ENCODE measurements around the gene TBX2.

Gene TBX2

DNA sequence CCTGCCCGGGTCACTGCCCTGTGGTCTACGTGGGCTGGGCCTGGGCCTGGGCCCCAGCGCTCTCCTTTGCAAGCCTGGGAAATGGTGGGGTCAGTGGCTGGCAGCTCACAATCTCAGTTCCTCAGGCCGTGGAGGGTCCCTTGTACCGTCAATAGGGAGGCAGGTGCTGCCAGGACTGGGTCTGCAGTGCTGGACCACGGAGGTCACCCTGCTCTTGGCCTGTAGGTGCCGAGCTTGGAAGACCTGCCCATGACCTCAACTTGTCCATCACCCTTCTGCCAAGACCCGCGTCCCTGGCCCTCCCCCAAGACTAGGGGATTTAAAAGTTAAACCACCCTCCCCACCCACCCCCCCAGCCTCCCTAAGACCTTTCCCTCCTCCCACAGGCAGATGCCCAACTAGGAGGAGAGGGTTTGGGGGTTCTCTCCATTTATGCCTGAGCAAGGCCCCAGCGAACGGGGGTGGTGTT is 2.5 kb downstream of the TBX2 start:
- DNase-seq (ENCODE audit: low read depth in 2 of 2), result no peak

DNA sequence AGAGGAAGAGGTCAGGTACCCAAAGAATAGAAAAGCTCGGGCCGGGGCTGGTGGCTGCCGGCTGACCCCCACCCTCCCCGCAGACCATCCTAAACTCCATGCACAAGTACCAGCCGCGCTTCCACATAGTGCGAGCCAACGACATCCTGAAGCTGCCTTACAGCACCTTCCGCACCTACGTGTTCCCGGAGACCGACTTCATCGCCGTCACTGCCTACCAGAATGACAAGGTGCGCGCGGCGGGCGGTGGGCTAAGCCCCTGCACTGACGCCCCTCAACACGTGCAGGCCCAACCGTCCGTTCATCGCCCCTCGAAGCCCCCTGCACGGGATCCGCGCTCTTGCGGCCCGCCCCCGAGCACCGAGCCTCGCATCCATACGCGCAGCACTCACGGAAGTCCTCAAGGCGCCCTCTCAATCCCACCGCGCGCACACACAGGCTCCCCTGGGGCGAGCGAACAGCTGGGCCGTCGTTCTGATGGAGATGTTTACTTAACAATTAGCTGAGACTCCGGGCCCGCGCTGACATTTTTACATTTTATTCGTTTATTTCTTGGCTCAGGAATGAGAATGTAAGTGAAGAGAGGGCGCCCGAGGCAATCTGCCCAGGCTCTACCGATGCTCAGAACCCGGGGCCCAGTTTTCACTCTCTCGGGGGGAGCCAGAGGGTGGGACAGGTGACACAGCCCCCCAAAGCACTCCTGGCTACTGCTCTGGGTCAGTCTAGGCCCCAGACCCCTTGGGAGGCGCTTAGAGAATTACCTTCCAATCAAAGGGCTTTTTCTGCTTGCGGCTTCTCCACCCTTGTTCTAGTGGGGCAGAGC is 3.5 kb downstream of the TBX2 start:
- DNase-seq (ENCODE audit: low read depth in 2 of 2), result no peak

DNA sequence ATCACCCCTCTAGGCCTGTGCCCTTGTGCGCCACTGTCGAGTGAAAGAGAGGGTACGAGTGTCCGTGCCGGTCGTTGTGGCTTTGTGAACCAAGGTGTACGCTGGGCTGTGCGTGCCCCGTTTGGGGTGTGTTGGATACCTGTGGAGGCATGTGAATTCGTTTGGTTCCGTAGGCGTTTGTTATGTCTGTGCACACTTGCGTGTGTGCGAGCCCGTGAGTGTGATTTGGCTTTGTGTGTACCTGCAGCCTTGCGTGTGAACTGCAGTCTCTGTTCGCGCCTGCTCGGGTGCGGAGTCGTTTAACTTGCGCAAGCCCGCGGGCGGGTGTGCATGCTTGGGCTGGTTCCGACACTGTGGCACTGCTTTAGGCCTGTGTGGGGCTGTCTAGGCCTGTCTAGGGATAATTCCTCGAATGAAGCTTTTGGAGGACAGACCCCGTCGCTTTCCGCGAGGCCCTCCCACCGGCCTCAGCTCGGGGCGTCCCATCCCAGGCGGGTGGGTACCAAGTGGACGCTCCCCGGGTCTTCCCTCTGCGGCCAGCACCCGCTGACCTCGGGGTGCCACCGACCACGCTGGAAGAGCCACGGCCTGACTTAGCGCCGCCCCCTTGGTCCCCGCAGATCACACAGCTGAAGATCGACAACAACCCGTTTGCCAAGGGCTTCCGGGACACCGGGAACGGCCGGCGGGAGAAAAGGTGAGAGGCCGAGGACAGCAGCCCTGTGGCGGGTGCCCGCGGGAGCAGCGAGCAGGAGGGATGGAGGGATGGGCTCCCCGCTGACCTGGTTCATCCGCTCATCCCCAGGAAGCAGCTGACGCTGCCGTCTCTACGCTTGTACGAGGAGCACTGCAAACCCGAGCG is 4.4 kb downstream of the TBX2 start:
- no peak for DNase-seq (ENCODE audit: low read depth in 2 of 2)

DNA sequence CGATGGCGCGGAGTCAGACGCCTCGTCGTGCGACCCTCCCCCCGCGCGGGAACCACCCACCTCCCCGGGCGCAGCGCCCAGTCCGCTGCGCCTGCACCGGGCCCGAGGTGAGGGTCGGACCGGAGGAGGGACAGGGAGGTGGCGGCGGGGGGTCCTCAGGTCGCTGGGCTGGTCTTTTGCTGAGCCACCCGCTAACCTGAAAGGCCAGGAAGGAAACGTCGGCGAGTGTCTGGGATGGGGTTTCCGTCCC is 4.9 kb downstream of the TBX2 start:
- no peak for DNase-seq (ENCODE audit: low read depth in 2 of 2)

DNA sequence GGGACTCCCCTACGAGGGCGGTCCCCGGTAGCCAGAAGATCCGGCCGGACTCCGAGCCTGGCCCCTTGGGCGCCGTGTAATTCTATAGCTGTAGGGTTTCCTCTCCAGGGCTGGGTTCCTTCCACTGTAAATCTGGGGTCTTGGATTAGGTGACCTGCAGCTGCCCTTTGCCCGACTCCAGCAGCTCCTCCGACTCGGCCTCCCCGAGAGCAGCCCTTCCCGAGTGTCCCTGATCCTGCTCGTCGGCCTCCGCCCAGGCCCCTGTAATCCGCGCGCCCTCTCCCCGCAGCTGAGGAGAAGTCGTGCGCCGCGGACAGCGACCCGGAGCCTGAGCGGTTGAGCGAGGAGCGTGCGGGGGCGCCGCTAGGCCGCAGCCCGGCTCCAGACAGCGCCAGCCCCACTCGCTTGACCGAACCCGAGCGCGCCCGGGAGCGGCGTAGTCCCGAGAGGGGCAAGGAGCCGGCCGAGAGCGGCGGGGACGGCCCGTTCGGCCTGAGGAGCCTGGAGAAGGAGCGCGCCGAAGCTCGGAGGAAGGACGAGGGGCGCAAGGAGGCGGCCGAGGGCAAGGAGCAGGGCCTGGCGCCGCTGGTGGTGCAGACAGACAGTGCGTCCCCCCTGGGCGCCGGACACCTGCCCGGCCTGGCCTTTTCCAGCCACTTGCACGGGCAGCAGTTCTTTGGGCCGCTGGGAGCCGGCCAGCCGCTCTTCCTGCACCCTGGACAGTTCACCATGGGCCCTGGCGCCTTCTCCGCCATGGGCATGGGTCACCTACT is 5.5 kb downstream of the TBX2 start:
- no peak for DNase-seq (ENCODE audit: low read depth in 2 of 2)

DNA sequence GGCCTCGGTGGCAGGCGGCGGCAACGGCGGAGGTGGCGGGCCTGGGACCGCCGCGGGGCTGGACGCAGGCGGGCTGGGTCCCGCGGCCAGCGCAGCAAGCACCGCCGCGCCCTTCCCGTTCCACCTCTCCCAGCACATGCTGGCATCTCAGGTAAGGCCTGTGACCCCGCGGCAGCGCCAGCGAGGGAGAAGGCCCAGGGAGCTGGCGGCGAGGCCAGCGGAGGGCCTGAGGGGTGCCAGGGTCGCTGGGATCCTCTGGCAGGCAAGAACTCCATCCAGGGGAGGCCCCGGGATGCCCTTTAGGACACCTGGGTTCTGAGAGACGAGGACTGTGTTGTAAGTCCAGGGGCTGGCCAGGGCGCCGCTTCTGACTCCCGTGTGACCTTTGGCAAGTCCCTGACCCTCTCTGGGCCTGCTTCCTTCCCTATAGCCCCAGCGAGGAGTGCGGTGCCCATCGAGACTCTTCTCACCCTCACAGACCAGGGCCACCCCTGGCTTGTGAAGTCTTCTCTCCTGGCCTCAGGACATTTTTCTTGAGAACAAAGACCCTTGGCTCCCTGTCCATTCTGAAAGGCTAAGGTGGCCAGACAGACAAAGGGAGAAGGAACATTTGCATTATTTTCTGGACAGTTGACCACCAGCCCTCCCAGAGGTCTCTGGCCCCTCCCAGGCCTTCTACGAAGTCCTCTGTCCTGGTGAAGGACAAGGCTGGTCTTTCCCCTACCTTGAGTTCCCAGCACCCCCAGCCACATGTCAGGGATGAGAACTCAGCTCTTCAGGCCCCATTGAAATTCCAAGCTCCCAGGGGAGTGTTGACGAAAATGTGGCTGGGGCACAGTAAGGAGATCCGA is 6.3 kb downstream of the TBX2 start:
- DNase-seq (ENCODE audit: low read depth in 2 of 2), result no peak

DNA sequence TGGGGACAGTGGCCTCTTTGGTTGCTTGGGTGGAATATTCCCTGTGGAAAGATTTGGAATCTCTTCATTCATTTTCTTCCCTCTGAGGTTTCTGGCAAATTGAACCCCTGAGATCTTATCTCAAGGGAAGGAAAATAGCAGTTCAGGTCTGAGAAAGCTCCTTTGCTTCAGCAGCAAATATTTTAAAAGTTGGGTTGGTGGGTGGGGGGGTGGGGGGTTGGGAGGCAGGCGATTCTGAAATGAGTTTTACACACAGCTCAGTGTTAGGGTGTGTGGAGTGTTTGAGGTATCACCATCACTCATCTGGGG is 6.8 kb downstream of the TBX2 start:
- no peak for DNase-seq (ENCODE audit: low read depth in 2 of 2)

DNA sequence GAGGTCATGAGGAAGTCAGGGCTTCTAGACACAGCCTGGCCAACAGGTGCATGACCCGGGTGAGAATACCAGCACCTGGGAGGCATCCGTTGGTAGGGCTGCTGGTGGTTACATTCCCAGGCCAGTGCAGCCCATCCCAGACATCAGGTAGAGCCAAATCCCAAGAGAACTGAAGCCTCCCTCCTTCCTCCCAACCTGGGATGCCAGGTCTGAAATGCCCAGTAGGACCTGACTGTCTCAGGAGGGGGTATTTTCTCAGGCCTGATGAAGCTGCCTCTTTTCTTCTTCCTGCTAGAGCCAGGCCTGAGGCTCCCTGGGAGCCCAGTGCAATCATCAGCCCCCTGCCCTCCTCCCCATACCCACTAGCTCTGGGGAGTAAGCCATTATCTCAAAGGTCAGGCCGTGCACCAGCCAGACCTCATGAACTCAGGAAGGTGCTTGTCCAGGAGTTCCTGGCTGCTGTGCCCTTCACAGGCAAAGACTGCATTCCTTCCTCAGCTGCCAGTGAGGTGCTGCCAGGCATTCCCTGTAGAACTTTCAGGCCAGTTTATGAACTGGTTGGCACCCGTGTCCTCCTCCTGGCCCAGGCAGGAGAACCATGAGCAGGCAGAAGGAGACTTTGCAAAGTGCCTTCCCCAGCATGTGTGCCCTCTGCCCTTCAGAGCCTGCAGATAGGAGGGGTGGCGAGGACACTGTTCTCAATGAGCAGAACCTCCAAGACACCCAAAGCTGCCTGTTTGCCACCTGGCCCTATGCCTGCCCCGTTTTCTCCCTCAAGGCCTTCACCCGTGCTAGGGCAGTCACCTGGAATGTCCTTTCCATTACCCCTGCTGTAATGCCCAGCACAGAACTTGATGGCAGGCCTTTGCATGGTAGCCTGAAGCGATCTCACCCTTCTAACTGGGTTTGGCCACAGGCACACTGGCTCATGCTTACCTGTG is 7.6 kb downstream of the TBX2 start:
- DNase-seq (ENCODE audit: low read depth in 2 of 2), result no peak

DNA sequence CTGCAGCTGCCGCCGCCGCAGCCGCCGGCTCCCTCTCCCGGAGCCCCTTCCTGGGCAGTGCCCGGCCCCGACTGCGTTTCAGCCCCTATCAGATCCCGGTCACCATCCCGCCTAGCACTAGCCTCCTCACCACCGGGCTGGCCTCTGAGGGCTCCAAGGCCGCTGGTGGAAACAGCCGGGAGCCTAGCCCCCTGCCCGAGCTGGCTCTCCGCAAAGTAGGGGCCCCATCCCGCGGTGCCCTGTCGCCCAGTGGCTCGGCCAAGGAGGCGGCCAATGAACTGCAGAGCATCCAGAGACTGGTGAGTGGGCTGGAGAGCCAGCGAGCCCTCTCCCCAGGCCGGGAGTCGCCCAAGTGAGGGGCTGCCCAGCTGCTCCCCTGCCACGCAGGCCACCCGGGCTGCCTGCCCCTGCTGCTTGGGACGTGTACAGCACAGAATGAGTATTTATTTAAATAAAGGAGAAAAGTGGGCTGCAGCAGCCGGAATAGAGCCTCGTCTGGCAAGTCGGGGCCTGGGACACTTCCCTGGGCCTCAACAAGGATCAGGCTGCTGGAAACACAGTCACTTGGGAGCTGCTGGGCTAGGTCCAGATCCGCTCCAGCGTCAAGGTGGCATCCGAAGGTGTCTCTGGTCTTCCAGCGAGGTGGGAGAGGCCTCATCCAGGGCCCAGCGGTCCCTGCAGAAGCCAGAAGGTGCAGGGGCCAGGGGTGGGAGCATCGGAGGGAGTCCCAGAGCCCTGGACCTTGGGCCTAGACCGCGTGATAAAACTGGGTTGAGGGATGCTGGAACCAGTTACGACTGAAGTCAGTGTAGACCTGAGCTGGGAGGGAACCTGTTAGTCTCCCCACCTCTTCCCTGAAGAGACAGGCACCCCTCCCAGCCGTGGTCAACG is 8.8 kb downstream of the TBX2 start:
- no peak for DNase-seq (ENCODE audit: low read depth in 2 of 2)

DNA sequence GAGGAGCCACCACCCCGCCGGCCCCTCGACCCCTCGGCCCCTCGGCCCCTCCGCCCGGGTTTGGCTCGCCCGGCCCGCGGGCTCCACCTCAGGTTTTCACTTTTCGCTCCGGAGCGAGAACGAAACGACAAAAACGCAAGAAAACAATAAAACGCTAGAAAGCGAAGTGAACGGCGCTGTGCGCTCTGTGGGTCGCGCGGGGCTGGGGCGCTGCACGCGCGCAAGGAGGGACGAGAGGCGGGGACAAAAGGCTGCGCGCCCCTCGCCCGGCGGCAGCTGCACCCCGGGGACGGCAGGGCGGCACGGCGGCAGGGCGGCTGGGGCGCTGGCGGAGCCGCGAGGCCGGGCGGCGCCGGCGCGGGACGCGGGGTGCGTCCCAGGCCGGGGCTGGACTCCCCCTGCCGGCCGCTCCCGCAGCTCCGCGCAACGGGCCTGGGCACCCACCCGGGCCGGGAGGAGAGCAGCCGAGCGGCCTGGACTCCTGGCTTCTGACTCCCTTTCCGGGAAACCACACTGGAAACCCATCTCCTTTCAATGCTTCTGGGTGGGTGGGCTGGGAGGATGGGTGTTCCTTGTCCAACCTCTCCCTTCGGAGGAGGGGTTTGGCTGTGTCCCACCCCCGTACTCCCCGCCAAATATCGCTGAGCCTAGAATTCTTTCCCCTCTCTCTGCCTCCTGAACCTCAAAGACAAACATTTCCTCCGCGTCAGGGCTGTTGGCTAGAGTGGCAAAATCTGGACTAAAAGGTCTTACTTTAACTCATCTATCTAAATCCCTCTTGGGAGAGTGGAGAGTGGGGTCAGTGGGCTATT is 9.9 kb downstream of the TBX2 start:
- DNase-seq (ENCODE audit: low read depth in 2 of 2), result no peak

DNA sequence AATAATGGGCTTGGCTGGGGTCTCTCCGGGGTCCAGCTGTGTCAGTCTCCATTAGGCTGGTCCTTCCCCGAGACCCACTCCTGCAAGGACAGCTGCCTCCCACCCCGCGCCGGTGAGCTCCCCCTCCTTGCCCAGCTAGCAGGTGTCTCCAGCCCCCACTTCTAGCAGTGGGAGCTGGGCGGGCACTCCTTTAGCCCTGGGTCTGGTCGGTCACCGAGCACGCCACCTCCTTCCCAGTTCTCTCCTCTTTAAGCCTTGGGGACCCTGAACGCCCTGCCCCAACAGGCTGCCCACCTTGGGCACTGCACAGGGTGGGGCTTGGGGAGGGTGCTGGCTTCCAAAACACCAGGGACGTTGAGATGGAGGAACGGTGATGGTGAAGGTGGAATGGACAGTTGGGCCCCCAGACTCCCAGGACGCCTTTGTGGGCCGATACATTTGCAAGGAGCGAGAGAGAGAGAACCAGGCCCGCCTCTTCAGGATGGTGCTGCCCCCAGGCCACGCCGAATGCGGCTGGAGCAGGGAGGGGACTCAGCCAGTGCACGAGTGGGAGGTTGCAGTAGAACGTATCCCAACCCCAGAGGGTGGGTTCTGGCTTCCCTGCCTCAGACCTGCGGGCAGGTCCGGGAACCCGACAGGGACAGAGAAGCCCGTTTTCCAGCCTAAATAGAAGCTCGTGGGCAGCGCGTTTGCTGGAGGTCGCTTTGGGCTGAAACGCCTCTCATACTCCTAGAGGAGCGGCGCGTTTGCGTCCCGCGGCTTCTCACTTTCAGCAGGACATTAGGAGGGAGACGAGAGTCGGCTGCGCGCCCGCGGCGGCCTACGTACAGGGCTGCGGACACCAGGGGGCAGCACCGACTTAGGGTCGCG is 10.7 kb downstream of the TBX2 start:
- DNase-seq (ENCODE audit: low read depth in 2 of 2), result peak; percentile 35 to 68

DNA sequence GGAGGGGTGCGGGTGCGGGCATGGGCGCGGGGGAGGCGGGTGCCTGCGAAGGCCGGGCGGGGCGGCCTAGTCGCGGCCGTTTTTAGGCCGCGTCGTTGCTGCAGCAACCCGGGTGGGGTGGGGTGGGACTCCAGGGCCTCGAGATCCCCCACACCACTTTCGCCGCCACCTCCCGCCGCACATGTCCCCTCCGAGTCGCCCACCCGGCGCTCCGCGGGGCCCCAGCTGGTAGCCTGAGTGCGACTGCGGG is 11.3 kb downstream of the TBX2 start:
- DNase-seq (ENCODE audit: low read depth in 2 of 2), result no peak

DNA sequence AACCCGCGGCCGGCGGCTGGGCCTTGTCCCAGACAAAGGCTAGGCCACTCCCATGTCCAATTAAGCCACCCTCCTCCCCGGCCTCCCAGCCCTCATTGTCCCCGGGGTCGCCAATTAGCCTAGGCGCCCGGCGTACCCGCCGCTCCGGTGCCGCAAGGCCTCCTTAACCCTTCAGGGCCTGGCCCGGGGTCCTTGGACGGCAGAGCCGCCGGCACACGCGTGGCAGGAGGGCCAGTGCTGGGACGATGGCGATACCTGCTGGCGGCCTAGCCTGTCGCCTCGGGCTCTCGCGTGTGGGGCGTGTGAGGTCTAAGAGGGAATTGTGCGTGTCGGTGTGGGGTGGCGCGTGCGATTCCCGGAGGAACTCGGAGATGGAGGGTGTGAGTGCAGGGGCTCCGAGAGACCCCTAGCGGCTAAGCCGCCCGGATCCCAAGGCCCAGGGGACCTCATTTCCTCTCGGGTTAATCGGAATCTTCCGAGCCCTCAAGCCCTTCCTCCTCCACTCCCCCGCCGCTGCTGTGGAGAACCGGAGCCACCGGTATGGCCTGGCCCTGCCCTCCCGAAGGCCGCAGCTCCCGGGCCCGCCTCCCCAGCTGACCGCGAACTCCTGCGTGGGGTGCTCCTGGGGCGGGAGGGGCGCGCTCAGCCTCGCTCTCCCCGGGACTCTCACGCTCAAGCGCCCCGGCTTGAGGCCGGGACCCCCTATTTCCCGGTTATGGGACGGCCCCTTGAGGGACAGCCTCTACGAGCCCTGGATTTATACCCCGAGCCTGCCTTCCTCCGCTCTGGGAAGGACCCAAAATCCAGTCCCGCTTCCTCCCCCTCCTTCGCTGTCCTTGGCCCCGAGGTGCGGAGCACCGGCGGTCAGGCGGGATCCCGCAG is 11.9 kb downstream of the TBX2 start:
- DNase-seq (ENCODE audit: low read depth in 2 of 2), result no peak

DNA sequence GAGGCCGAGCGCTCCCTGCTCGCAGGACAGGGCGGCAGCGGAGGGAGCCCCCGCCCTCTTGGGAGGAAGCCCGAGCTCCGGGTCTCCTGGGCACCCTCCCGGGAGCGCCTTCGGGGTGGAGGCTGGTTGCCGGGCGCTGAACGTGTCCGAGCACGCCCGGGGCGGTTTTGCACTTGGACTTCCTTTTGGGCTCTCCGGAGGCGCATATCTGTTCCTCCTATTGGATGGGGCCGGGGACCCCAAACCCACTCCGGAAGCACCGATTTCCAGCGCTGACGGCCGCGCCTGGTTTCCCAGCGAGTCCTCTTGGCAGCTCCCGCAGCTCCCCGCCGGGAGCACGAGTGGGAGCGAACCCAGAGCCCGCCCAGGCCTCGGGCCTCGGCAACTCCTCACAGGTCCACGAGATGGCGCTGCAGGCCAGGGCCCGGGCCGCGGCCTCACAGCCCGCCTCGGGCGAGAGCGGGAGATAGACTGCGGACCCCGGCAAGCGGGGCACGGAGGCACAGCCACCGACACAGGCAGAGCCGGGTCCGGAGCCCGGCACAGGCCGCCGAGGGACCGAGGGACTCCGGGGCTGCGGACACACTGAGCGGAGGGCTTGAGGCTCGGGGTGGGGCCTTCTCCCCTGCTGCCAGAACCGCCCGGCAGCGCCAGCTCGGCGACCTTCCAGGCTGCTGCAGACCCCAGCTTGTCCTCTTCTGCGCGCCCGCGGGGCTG is 12.7 kb downstream of the TBX2 start:
- DNase-seq (ENCODE audit: low read depth in 2 of 2), result peak; percentile 43 to 61

DNA sequence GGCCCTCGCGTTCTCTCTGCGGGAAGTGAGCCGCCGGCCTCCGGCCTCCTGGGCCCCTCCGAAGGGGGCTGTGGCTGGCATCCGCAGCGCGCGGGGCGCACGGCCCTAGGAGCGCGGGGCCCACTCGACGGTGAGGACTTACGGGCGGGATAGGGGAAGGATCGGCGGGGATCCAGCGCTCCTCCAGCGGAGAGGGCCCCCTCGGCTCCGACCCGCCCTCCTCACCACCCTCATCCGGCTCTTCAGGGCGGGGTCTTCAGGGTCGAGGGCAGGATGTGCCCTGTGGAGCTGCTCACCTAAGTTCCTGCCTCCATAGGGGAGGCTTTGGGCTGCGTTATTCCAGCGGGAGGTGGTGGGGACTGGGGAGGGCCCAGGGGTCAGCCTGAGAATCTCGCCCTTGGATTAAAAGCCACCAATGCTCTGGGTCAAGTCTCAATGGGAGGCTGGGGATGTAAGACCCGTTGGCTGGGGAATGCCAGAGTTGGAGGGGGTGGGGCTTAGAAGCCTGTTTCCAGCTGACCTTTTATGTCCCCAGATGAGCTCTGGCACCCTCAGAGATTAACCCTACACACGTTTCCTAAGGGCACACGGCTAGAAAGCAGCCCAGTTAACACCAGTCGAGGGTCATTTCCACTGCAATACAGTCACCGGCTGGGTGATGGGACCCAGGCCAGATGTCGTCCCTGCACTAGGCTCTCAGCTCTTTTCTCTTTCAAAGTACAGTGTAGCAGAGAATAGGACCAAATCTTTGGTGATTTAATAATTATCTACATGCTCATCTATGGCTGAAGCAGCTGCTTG is 13.4 kb downstream of the TBX2 start:
- no peak for DNase-seq (ENCODE audit: low read depth in 2 of 2)

Data from stimulated activated CD4-positive, alpha-beta T cell treated with anti-CD3 and anti-CD28 coated beads, Interleukin-15, amount 100 ng/mL, for 48 hours (primary cell).